H1 (cell line): ENCODE data around the gene BEAN1. TPM values are rescaled to one million over a fixed set of nuclear protein-coding genes. Genes with fewer than 3 reads are reported as not detected.

ENCODE experiments used
- CTCF ChIA-PET: fragments of 300-600 bp; sonication (Branson Sonifier 250); formaldehyde crosslinking; loops from one replicate; lab custom pipeline; 2021; ENCODE audit not compliant: partially characterized antibody; lab: Charles Lee
- POLR2A ChIA-PET: fragments of 300-600 bp; sonication (Branson Sonifier 250); formaldehyde crosslinking; loops from one replicate; lab custom pipeline; 2021; ENCODE audit warnings: inconsistent platforms; ENCODE audit not compliant: partially characterized antibody; lab: Charles Lee
- DNase-seq, 2 experiments: peaks; one replicate each; pipeline versions ENCODE4 v3.0.0 to v3.0.0-alpha.2; 2010 to 2022; ENCODE audit warnings: low spot score in 2 of 2, low read depth in 1 of 2, mixed read lengths in 1 of 2
- FAIRE-seq: peaks from 2 replicates; lab custom pipeline; 2011; peaks lifted over from hg19 to GRCh38; lab: Jason Lieb, UNC
- H2AFZ ChIP-seq: 2 replicates; pipeline ENCODE4 v1.8.1; 2012; ENCODE audit warnings: low read length, inconsistent platforms
- H2AK5ac ChIP-seq: 2 replicates; pipeline ENCODE4 v1.6.1; 2013; ENCODE audit warnings: low read depth, low read length
- H2BK120ac ChIP-seq: replicated peaks from 2 replicates; pipeline ENCODE3; 2013; ENCODE audit warnings: low read depth, low read length, inconsistent platforms
- H2BK12ac ChIP-seq: 2 replicates; pipeline ENCODE4 v1.6.1; 2013; ENCODE audit warnings: low read depth, low read length
- H2BK15ac ChIP-seq: 2 replicates; pipeline ENCODE4 v1.6.1; 2013; ENCODE audit warnings: low read length
- H2BK20ac ChIP-seq: 2 replicates; pipeline ENCODE4 v1.6.1; 2013; ENCODE audit warnings: low read length
- H2BK5ac ChIP-seq: 2 replicates; pipeline ENCODE4 v1.6.1; 2013; ENCODE audit warnings: low read depth, low read length
- H3K14ac ChIP-seq: 2 replicates; pipeline ENCODE4 v1.6.1; 2013; ENCODE audit warnings: inconsistent platforms; ENCODE audit not compliant: insufficient read length
- H3K18ac ChIP-seq: 2 replicates; pipeline ENCODE4 v1.6.1; 2013; ENCODE audit warnings: low read length; ENCODE audit errors: extremely low read depth
- H3K23ac ChIP-seq: 2 replicates; pipeline ENCODE4 v1.6.1; 2013; ENCODE audit warnings: inconsistent platforms; ENCODE audit not compliant: insufficient read length
- H3K23me2 ChIP-seq: 2 replicates; pipeline ENCODE4 v1.6.1; 2013; ENCODE audit warnings: low read depth, low read length
- H3K27ac ChIP-seq: 2 replicates; pipeline ENCODE4 v1.6.1; 2011; ENCODE audit warnings: low read depth, low read length, inconsistent platforms
- H3K27me3 ChIP-seq, 4 experiments: replicated peaks in 1 of 4; 1 replicate in 1 of 4; 2 replicates in 3 of 4; pipeline versions ENCODE4 v1.6.1 to v1.8.1; 2011 to 2013; ENCODE audit warnings: low read length in 3 of 4, mild to moderate bottlenecking in 3 of 4, inconsistent platforms in 2 of 4, mixed read lengths in 2 of 4, moderate library complexity in 1 of 4; ENCODE audit not compliant: control insufficient read depth in 3 of 4, insufficient read depth in 3 of 4; ENCODE audit errors: extremely low read depth in 1 of 4
- H3K36me3 ChIP-seq, 4 experiments: 2 replicates each; pipeline versions ENCODE4 v1.6.1 to v1.8.1; 2011 to 2013; ENCODE audit warnings: mild to moderate bottlenecking in 4 of 4, low read length in 3 of 4, moderate library complexity in 2 of 4, control low read depth in 1 of 4, inconsistent platforms in 1 of 4; ENCODE audit not compliant: insufficient read depth in 4 of 4, control insufficient read depth in 2 of 4
- H3K4ac ChIP-seq: replicated peaks from 2 replicates; pipeline ENCODE3; 2013; ENCODE audit warnings: low read length, low read depth, mixed read lengths, inconsistent platforms; ENCODE audit not compliant: insufficient read length
- H3K4me1 ChIP-seq, 4 experiments: replicated peaks in 1 of 4; 1 replicate in 1 of 4; 2 replicates in 3 of 4; pipeline versions ENCODE4 v1.6.1 to v1.8.1; 2011 to 2013; ENCODE audit warnings: low read length in 3 of 4, inconsistent platforms in 2 of 4, mixed read lengths in 1 of 4; ENCODE audit not compliant: insufficient read depth in 4 of 4, control insufficient read depth in 3 of 4
- H3K4me2 ChIP-seq, 2 experiments: 2 replicates each; pipeline versions ENCODE4 v1.6.1 to v1.8.1; 2011 to 2013; ENCODE audit warnings: low read depth in 2 of 2, low read length in 2 of 2, control low read depth in 1 of 2, inconsistent platforms in 1 of 2, mild to moderate bottlenecking in 1 of 2; ENCODE audit not compliant: insufficient read depth in 1 of 2
- H3K4me3 ChIP-seq, 4 experiments: fragments of 200-600, 300-600 bp in 1 of 4; sonication (generic), shearing (Covaris generic), sonication (Bioruptor Twin) in 1 of 4; 2 replicates each; pipeline versions ENCODE4 v1.5.1 to v1.8.1; 2011 to 2016; ENCODE audit warnings: low read length in 4 of 4, low read depth in 3 of 4, control low read depth in 2 of 4, inconsistent platforms in 2 of 4, mild to moderate bottlenecking in 2 of 4, mixed read lengths in 1 of 4, moderate library complexity in 1 of 4; ENCODE audit not compliant: insufficient read depth in 2 of 4; ENCODE audit errors: extremely low read depth in 1 of 4
- H3K56ac ChIP-seq: replicated peaks from 2 replicates; pipeline ENCODE3; 2013; ENCODE audit warnings: low read depth, mild to moderate bottlenecking, mixed read lengths, low read length, inconsistent platforms; ENCODE audit not compliant: insufficient read length
- H3K79me1 ChIP-seq: 2 replicates; pipeline ENCODE4 v1.6.1; 2013; ENCODE audit warnings: low read depth, low read length, control low read depth
- H3K79me2 ChIP-seq, 2 experiments: 2 replicates each; pipeline versions ENCODE4 v1.6.1 to v1.8.1; 2012 to 2013; ENCODE audit warnings: low read length in 2 of 2, mild to moderate bottlenecking in 2 of 2, inconsistent platforms in 1 of 2; ENCODE audit not compliant: insufficient read depth in 2 of 2, control insufficient read depth in 1 of 2
- H3K9ac ChIP-seq, 4 experiments: replicated peaks in 1 of 4; 1 replicate in 1 of 4; 2 replicates in 3 of 4; pipeline versions ENCODE4 v1.6.1 to v1.8.1; 2011 to 2013; ENCODE audit warnings: low read depth in 3 of 4, low read length in 3 of 4, control low read depth in 2 of 4, mild to moderate bottlenecking in 2 of 4, moderate library complexity in 2 of 4, inconsistent platforms in 1 of 4; ENCODE audit errors: extremely low read depth in 1 of 4
- H3K9me3 ChIP-seq, 2 experiments: 2 replicates each; pipeline versions ENCODE4 v1.6.1 to v1.8.1; 2012 to 2013; ENCODE audit warnings: mild to moderate bottlenecking in 2 of 2, moderate library complexity in 2 of 2, control low read depth in 1 of 2, inconsistent platforms in 1 of 2, low read depth in 1 of 2, low read length in 1 of 2, mixed read lengths in 1 of 2; ENCODE audit not compliant: insufficient read depth in 2 of 2
- H4K20me1 ChIP-seq, 2 experiments: replicated peaks in 1 of 2; 2 replicates each; pipeline versions ENCODE3 to v1.8.1; 2011 to 2013; ENCODE audit warnings: inconsistent platforms in 2 of 2, low read length in 2 of 2, mild to moderate bottlenecking in 1 of 2; ENCODE audit not compliant: insufficient read depth in 2 of 2, control insufficient read depth in 1 of 2
- H4K5ac ChIP-seq: 2 replicates; pipeline ENCODE4 v1.6.1; 2013; ENCODE audit warnings: low read length, low read depth, mixed read lengths, inconsistent platforms; ENCODE audit not compliant: insufficient read length
- H4K8ac ChIP-seq: 2 replicates; pipeline ENCODE4 v1.8.0; 2013; ENCODE audit warnings: mild to moderate bottlenecking, moderate library complexity, low read length, inconsistent platforms; ENCODE audit not compliant: insufficient read depth; ENCODE audit errors: extremely low read depth
- H4K91ac ChIP-seq: replicated peaks from 2 replicates; pipeline ENCODE3; 2013; ENCODE audit warnings: low read length, mixed read lengths, inconsistent platforms; ENCODE audit not compliant: insufficient read length
- EGR1 ChIP-seq: IDR thresholded peaks from 2 replicates; pipeline ENCODE4 v1.6.1; 2011; ENCODE audit warnings: low read depth, low read length, borderline replicate concordance
- KDM1A ChIP-seq: fragments of 200-600, 300-600 bp; sonication (generic); IDR thresholded peaks from 2 replicates; pipeline ENCODE4 v1.7.1; 2016; ENCODE audit warnings: mild to moderate bottlenecking, low read length, borderline replicate concordance
- TAF7 ChIP-seq: optimal IDR thresholded peaks from 2 replicates; pipeline ENCODE3; 2011; ENCODE audit warnings: low read depth, mild to moderate bottlenecking, inconsistent platforms, low read length, moderate library complexity, borderline replicate concordance
- WGBS, 2 experiments: shearing (Covaris generic) in 1 of 2; methylation state at CpG; one replicate each; pipeline versions ENCODE4 v1.1.6 to v1.1.7; 2013 to 2015; ENCODE audit warnings: low lambda C conversion rate in 2 of 2, mixed read lengths in 2 of 2, inconsistent platforms in 1 of 2, low coverage in 1 of 2, missing lambda C conversion rate in 1 of 2; ENCODE audit not compliant: insufficient replicate concordance in 2 of 2, insufficient coverage in 1 of 2, insufficient read length in 1 of 2; ENCODE audit errors: extremely low coverage in 1 of 2, missing lambda C conversion rate in 1 of 2; 5-methylcytosine and 5-hydroxymethylcytosine counted together
- polyA plus RNA-seq, 7 experiments: library from polyadenylated mRNA; depleted of rRNA in 3 of 7; stranded (reverse) in 5 of 7; unstranded in 2 of 7; fragments of >200 nt in 5 of 7; fragments of 200-250 nt in 2 of 7; gene quantifications; 1 replicate in 5 of 7; 2 replicates in 1 of 7; 4 replicates in 1 of 7; pipeline versions ENCODE4 v1.2.1 to v1.2.3, GENCODE V29; 2011 to 2013; ENCODE audit warnings: missing spikeins in 2 of 7, mixed read lengths in 2 of 7
- total RNA-seq: library from RNA; stranded (reverse); fragmentation: NEBNext Ultra II Directional; extraction: Animal tissue kit (Norgen Biotek cat#: 25700); gene quantifications from 2 replicates; pipeline ENCODE4 v1.2.1, GENCODE V29; 2021
- TF ChIP-seq, protein P1 (sequence below): IDR thresholded peaks from 2 replicates; pipeline ENCODE4 v1.6.1; 2011; ENCODE audit warnings: low read depth, mild to moderate bottlenecking, low read length; ENCODE audit not compliant: insufficient read depth

The BEAN1 gene
- total and polyA plus RNA-seq, 2 of the 8 experiments (the other 6 are each of a cell fraction or from before 2014, with no cell fraction given): 0.08 TPM; not detected in 1

DNA sequence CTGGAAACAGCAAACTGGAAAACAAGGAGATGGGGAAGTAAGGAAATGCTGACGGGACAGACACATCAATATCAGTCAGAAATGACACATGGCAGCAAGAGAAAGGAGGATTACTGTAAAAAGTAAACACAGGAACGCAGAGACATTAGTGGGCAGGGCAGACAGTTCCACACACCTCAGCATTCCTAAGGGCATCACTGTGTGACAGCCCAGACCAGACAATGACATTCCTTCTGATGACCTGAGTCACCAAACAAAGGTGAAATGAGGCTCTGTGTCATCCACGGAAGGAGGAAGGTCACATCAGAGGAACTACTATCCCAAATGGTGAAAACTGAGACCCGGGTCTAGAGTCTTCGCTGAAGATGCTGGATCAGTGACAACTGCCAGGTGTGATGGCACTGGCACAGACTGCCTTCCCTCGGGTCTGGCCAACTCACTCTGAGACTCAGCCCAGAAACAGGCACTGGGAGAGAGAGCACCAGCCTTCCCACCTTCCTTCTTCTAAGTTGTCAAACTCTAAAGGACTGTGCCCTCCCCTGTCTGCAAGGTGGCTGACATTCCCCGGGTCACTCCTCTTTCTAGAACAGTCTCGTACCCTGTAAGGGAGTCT is 86.1 kb downstream of the BEAN1 start:
- Histone ChIP-seq H3K4ac (no peak overlapping the region), H2AFZ (no peak overlapping the region), H3K27me3 (no peaks in the 10 kb centered on the region), H4K5ac (no peak overlapping the region), H3K23me2 (no peaks in the 10 kb centered on the region), H4K91ac (no peak overlapping the region), H3K79me2 (no peaks in the 10 kb centered on the region), H4K20me1 (no peaks in the 10 kb centered on the region), H3K79me1 (no peaks in the 10 kb centered on the region), H3K4me3 (no peak overlapping the region), H3K56ac (no peak overlapping the region), H2BK15ac (peak overlapping the region; percentile 88), H3K14ac (no peak overlapping the region), H2BK120ac (no peak overlapping the region), H3K9ac (no peak overlapping the region), H3K23ac (no peak overlapping the region), H2BK5ac (no peak overlapping the region), H3K4me1 (peaks cover 8 to 27% (median 15%) of the 10 kb centered on the region in 4 experiments; a peak in 6 of 7 replicates), H2BK20ac (peak overlapping the region; percentile 67), H2BK12ac (0 out of 2 replicates have a peak overlapping the region, but pooled peaks have one; percentile 70), H2AK5ac (peak overlapping the region; percentile 96; the same call in 1 of the 2 replicates), H3K27ac (no peak overlapping the region), H3K36me3 (no peaks in the 10 kb centered on the region), H3K4me2 (no peak overlapping the region), H3K9me3 (no peaks in the 10 kb centered on the region), H4K8ac (no peak overlapping the region), H3K18ac (peak overlapping the region; percentile 15; the same call in 1 of the 2 replicates)
- CTCF ChIA-PET: interaction anchor here (0.9 to 1.2 kb wide), 2 partner anchors 37 to 108 kb away, joined by 3 read pairs; no protein-coding TSS in a partner anchor
- FAIRE-seq: no peak
- DNase-seq: no peak
- TF ChIP-seq KDM1A: no peak
- TF ChIP-seq, protein P1, sequence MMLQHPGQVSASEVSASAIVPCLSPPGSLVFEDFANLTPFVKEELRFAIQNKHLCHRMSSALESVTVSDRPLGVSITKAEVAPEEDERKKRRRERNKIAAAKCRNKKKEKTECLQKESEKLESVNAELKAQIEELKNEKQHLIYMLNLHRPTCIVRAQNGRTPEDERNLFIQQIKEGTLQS: no peak
- TF ChIP-seq TAF7: no peak
- TF ChIP-seq EGR1: no peak
- POLR2A ChIA-PET: no interaction called here
- 87% methylated on average over 8 of the region's 8 CpGs; no CpG with 5 or more reads in 1 of the 2 experiments for WGBS, 2 experiments
